HG02678 (cell line): ENCODE data around the gene FMNL3.
"Not testable (repeated sequence)": the region's sequence is repeated elsewhere in the genome, so short reads cannot be mapped to it uniquely, and the experiment has no call there.

Experiments
- ATAC-seq: cut with Tn5 transposase; IDR thresholded peaks from one replicate; pipeline ENCODE4 v1.9.1; 2021; ENCODE audit warnings: mild to moderate bottlenecking, moderate library complexity; ENCODE audit not compliant: unreplicated experiment

FMNL3 gene, protein sequence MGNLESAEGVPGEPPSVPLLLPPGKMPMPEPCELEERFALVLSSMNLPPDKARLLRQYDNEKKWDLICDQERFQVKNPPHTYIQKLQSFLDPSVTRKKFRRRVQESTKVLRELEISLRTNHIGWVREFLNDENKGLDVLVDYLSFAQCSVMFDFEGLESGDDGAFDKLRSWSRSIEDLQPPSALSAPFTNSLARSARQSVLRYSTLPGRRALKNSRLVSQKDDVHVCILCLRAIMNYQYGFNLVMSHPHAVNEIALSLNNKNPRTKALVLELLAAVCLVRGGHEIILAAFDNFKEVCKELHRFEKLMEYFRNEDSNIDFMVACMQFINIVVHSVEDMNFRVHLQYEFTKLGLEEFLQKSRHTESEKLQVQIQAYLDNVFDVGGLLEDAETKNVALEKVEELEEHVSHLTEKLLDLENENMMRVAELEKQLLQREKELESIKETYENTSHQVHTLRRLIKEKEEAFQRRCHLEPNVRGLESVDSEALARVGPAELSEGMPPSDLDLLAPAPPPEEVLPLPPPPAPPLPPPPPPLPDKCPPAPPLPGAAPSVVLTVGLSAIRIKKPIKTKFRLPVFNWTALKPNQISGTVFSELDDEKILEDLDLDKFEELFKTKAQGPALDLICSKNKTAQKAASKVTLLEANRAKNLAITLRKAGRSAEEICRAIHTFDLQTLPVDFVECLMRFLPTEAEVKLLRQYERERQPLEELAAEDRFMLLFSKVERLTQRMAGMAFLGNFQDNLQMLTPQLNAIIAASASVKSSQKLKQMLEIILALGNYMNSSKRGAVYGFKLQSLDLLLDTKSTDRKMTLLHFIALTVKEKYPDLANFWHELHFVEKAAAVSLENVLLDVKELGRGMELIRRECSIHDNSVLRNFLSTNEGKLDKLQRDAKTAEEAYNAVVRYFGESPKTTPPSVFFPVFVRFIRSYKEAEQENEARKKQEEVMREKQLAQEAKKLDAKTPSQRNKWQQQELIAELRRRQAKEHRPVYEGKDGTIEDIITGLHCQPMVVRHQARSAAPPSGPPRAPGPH

DNA sequence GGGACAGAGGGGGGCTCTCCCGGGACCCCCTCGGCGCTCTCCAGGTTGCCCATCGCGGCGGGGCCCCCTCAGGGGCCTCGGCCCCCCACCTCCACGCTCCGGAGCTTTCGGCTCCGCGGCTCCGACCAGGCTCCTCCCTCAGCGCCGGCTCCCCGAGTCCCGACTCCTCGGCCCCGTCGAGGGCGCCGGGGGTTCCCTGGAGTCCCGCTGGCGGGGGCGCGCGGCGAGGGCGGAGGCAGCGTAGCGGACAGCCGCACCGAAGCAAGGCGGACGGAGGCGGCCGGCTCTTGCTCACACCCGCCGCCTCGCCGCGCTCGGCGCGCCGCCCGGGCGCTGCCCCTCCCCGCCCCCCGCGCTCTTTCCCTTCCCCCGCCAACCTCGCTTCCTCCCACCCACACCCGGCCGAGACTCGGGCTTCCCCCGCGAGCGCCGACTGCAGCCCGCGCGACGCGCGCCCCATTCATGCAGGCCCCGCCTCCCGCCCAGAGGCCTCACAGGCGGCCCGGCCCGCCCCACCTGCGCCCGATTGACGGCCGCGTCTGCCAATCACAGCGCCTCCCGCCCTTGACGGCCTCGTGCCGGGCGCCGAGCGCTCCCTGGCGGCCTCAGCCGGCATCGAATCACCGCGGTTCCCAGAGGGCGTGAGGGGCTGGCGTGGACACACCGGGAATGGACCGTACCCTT lies at the start of gene FMNL3:
FMNL3 (minus strand) TSS at position 278 of the 684 bp plus-strand sequence; CDS start at position 53, 225 bp downstream.
- ATAC-seq = peak; percentile 84

GRCh38 chr12:49750996-49751393 lies 43.8 kb upstream of the FMNL3 start:
- no peak for ATAC-seq

GRCh38 chr12:49750027-49750995 lies 43.1 kb upstream of the FMNL3 start:
- no peak for ATAC-seq

DNA sequence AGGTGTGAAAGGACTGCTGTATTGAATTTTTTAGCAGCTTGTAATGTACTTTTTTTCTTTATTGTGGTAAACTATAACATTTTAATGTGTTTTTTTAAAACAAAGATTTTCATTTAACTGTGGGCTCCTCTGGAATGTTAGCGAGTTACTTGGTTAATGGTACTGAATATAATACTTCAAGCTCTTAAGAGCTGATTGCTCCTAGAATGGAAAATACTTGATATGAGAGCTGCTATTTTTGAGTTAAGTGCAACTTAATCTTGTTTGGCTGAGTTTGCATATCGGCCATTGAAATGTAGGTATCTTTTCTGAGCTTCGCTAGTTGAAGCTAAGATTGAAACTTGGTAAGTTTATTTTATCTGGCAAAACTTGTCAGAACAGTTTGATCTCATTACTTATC lies 41.6 kb upstream of the FMNL3 start:
- no peak for ATAC-seq

- no peak for ATAC-seq
These were observed 41.1 kb upstream of the FMNL3 start for GRCh38 chr12:49748306-49748705.

DNA sequence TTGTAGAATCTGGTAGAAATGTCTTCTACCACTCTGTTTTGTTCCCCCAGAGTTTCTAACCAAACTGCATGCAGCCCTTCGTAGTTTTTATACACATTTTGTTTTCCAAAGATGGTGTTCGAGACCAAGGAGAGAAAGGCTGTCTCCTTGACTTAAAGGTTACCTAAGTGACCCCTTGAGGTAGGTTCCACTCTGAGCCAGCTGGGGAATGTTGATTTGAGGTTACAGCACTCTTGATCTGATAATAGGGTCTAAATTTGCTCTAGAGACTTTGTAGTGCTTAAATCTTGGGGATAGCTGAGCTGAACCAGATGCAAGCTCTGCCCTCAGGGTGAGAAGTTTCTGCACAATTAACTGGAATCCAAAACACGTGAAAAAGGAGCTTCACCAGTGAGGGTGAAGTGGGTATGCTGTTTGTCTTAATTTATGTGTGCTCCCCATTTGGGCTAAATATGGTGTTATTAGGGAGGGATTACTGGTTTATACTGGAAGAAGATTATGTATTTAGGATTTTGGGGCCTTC lies 37.2 kb upstream of the FMNL3 start:
- ATAC-seq = no peak

DNA sequence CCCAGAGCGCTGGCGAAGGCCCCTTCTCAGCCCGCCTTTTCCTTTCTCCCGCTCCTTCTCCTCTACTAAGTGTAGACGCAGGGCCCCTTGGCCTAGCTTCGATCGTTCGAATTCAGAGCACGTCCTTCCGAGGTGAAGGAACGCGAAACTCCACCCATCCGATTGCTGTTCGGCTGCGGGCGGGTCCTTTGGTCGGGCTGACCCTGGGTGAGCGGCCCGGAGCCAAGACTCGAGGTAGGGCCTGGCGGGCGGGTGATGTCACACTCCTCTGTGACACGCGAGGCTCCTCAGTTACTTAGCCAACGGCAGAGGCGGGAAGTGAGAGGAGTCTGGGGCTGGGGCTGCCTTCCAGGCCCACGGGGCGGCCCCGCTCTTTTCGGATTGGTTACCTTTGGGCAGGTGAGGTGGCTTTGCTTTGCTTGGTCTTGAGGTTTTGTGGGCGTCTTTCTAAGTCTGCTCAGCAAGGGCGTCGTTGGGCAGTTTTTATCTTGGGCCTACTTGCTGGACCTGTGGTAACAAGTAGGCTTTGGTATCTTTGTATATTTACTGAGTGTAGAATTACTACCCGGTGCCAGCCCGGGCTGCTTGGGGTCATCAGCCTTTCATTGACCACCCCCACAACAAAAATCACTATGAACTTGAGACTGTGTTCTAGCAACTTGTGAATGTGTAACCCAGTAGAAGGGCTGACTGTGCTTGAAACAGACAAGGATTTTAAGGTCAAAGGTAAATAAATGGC lies 34.8 kb upstream of the FMNL3 start:
- peak; percentile 39 for ATAC-seq

DNA sequence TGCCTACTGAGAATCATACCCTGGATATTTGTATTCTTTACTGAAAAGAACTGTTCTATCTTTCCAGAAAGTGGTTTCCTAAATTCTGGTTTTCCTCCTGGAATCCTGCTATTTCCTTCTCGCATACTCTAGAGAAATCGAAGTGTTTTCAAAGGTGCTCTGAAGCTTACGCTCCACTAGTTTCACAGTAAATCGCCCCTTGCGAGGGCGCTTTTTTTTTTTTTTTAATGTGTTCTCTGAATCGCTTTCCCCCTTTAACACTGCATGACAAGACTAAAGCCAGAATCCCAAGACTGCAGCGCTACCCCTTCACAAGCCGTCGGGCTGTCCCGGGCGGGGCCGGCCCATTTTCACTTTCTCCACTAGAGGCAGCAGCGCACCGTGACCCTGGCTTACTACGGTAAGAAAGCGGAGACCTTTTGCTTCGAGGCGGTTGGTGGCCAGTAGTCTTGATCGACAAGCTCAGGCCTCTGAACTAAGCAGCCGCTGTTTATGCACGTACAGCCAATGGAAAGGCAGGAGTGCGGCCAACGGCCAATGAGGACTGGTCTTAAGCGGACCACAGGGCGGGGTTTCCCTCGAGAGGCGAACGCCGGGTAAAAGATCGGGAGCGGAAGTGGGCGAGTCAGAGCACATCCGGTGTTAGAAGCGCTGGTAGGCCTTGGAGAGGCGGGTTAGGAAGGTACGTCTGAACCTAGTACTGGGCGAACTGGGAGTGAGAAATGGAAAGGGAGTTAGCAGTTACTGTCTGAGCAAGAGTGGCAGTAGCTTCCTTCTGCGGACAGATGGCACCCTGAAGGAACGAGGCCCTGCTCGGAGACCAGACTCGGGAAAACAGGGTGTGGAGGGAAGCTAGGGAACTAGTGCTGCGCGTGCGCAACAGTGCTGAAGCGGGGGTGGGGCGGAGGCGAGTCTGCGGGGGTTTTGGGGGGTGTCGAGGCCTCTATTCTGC lies 34.0 kb upstream of the FMNL3 start, which contains the start of gene TMBIM6:
TMBIM6 (plus strand) TSS at position 628 of the 952 bp plus-strand sequence. CDS start 10,937 bp downstream, outside the sequence.
- peak; percentile 97 for ATAC-seq

- not testable (repeated sequence) for ATAC-seq
These were observed 33.1 kb upstream of the FMNL3 start for GRCh38 chr12:49740277-49740676.

- not testable (repeated sequence) for ATAC-seq
These were observed 31.5 kb upstream of the FMNL3 start for GRCh38 chr12:49738721-49739120.

GRCh38 chr12:49734900-49735299 lies 27.7 kb upstream of the FMNL3 start:
- not testable (repeated sequence) for ATAC-seq

DNA sequence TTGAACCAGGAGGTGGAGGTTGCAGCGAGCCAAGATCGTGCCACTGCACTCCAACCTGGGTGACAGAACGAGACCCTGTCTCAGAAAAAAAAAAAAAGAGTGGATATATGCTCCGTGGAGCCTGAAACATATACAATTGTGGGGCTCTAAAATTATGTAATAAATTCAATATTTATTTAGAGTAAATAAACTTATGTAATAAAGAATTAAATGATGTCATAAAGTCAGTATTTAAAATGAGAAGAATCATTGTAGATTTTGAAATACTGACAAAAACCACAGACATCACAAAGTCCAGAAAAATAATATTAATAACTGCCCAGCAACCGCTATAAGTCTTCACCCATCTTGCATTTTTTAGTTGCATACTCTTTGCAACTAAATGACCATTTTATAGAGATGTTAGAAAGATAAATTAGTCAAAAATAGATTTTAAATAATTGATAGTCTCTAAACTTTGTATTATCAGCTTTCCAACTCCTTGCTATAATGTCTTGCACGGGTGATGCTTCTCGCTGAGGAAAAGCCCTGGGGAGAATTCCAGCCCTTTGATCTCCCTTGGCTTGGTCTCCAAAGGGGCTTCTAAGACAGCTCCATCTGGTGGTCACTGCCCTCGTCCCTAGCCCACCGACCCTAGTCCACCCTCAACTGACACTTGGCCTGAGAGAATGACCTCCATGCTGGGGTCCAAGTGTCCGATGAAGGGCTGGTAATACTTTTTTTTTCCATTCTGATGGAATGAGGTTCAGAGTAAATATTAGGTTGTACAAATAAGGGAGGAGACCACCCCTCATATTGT lies 26.2 kb upstream of the FMNL3 start:
- ATAC-seq = no peak

- ATAC-seq = no peak
These were observed 23.4 kb upstream of the FMNL3 start for GRCh38 chr12:49730568-49731101.

GRCh38 chr12:49730050-49730449 lies 22.8 kb upstream of the FMNL3 start:
- ATAC-seq = no peak

DNA sequence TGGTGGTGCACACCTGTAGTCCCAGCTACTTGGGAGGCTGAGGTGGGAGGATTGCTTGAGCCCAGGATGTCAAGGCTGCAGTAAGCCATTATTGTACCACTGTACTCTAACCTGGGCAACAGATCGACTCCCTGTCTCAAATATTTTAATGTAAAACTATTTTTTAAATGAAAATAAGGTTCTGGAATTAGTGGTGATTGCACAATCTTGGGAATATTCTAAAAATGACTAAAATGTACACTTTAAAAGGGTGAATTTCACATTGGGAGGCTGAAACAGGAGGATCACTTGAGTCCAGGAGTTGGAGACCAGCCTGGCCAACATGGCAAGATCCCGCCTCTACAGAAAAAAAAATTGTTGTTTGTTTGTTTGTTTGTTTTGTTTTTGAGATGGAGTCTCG lies 21.2 kb upstream of the FMNL3 start:
- ATAC-seq = no peak

DNA sequence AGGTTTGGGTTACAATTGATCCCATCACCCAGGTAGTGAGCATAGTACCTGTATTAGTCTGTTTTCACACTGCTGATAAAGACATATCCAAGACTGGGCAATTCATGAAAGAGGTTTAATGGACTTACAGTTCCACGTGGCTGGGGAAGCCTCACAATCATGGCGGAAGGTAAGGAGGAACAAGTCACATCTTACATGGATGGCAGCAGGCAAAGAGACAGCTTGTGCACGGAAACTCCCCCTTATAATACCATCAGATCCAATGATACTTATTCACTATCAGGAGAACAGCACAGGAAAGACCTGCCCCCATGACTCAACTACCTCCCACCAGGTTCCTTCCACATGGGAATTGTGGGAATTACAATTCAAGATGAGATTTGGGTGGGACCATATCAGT lies 14.2 kb upstream of the FMNL3 start:
- not testable (repeated sequence) for ATAC-seq
